ENCODE data around the gene JOSD1. TPM values are rescaled to one million over a fixed set of nuclear protein-coding genes. Genes with fewer than 3 reads are reported as not detected.

JOSD1 gene
- total RNA-seq, 4 donors from 2014 or later, result 49.4 to 76.9 (median 59.4) TPM

DNA sequence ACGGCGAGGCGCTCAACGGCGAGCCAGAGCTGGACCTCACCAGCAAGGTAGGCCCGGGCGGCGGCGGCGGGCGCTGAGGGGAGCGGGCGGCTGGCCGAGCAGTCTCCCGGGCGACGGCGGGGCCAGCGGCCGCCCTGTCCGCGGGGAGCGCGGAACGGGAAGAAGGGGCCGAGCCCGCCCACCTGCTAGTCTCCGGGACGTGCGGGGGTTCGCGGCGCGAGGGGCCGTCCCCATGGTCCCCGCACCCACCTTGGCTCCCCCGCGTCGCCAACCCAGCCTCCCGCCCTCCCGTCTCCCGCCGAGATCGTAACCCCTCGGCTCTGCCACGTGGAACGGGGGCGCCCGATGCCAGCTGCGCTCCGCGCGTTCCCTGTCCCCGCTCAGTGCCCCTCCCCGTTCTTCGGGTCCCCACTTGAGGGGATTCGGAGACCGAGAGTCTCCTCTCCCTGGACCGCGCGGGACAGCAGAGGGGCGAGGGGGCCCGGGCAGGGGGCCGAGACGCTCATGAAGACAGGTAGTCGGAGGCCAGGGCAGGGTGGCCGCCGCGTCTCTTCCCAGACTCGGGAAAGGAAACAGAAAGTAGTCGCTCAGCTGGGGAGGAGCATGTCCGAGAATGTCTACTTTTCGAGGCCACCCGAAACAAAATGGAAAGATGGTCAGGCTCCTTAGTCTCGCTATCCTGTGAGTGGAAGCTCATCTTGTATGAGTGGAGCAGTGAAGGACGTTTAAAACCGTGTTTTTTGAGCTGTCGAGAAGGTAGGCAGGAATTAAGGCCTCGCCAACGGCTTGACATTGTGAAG is 5.6 kb upstream of the JOSD1 start:
- Histone ChIP-seq H3K4me1 (peaks cover 28 to 53% (median 44%) of the 10 kb centered on the region in 4 donors), H3K27me3 (no peaks in the 10 kb centered on the region), H3K9me3 (no peaks in the 10 kb centered on the region), H3K36me3 (peaks cover 0 to 17% (median 14%) of the 10 kb centered on the region in 4 donors), H3K27ac (replicated peaks in 1 of 4) (peak overlapping the region; percentile 97 to 100 (median 98)), H3K4me3 (peak overlapping the region; percentile 82 to 100 (median 87))
- no peak for TF ChIP-seq POLR2A (IDR thresholded peaks at IDR 0.05; ENCODE audit: low read depth)
- TF ChIP-seq POLR2AphosphoS5 (IDR thresholded peaks at IDR 0.05), result peak; percentile 18 to 26
- intact Hi-C loops (cut with DNase I), result loop anchor here (2.0 kb wide), 1 partner anchor 48 kb away; the partner anchor contains the start of gene SUN2
- WGBS, result under 1% methylated on average over 18 of the region's 80 CpGs
- DNase-seq (ENCODE audit: extremely low spot score), result no peak

DNA sequence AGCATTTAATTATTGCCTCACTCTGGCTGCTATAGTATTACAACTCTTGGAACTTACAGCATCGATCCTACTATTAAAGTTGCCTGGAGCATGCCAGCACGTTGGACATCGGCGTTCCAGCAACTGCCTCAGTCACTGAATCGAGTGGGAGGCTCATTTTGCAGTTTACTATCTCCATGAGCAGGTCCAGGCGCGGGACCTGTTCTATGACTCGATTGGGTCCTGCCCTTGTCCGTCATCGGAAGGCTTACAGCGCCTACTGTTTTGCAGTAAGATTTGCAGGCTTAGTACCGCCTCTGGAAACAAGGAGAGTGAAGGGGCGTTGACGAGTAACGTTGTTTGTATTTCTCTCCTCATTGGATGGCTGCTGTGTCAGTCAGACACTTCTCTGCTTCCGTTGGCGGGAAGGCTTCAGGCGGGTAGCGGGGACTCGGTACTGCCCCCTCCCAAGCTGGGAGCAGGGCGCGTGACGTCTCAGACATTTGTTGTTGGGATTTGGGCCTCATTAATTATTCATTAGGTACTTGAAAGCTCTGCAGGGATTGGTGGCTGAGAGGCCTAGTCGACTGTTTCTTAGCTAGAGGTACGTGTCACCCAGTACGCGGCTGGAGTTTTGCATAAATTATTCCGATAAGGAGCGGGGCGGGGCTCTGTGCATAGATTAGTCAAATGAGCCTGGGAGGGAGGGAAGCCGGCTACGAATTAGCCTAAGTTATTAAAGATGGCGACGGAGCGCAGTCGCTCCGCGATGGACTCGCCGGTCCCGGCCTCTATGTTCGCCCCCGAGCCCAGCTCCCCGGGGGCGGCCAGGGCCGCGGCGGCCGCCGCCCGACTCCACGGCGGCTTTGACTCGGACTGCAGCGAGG is 4.7 kb upstream of the JOSD1 start, which contains the start of gene GTPBP1:
TSS of gene GTPBP1 (plus strand) at position 710 of the 866 bp plus-strand sequence. CDS start at position 722, 12 bp downstream.
- WGBS, result under 1% methylated on average over 31 of the region's 55 CpGs
- Histone ChIP-seq H3K4me1 (peaks cover 28 to 55% (median 45%) of the 10 kb centered on the region in 4 donors), H3K36me3 (peaks cover 0 to 12% (median 10%) of the 10 kb centered on the region in 4 donors), H3K27ac (replicated peaks in 1 of 4) (peak within 1 kb of the TSS; percentile 97 to 100 (median 98)), H3K4me3 (peak within 1 kb of the TSS; percentile 82 to 100 (median 87)), H3K27me3 (no peaks in the 10 kb centered on the region), H3K9me3 (no peaks in the 10 kb centered on the region)
- TF ChIP-seq POLR2A (IDR thresholded peaks at IDR 0.05; ENCODE audit: low read depth) (peak; percentile 91), EP300 (IDR thresholded peaks at IDR 0.05) (no peak), POLR2AphosphoS5 (IDR thresholded peaks at IDR 0.05) (peak; percentile 87 to 94)
- TF ChIP-seq, protein P1, sequence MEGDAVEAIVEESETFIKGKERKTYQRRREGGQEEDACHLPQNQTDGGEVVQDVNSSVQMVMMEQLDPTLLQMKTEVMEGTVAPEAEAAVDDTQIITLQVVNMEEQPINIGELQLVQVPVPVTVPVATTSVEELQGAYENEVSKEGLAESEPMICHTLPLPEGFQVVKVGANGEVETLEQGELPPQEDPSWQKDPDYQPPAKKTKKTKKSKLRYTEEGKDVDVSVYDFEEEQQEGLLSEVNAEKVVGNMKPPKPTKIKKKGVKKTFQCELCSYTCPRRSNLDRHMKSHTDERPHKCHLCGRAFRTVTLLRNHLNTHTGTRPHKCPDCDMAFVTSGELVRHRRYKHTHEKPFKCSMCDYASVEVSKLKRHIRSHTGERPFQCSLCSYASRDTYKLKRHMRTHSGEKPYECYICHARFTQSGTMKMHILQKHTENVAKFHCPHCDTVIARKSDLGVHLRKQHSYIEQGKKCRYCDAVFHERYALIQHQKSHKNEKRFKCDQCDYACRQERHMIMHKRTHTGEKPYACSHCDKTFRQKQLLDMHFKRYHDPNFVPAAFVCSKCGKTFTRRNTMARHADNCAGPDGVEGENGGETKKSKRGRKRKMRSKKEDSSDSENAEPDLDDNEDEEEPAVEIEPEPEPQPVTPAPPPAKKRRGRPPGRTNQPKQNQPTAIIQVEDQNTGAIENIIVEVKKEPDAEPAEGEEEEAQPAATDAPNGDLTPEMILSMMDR (IDR thresholded peaks at IDR 0.05), result peak in 2 of 3 experiments; percentile 12 to 17
- intact Hi-C loops (cut with DNase I), result loop anchor here (2.0 kb wide), 1 partner anchor 49 kb away; the partner anchor contains the start of gene SUN2
- peak; percentile 100 for DNase-seq (ENCODE audit: extremely low spot score)

GRCh38 chr22:38704654-38705234 is 4.0 kb upstream of the JOSD1 start:
- H3K4me1 ChIP-seq, result peaks cover 28 to 55% (median 47%) of the 10 kb centered on the region in 4 donors
- H3K27me3 ChIP-seq, result no peaks in the 10 kb centered on the region
- DNase-seq (ENCODE audit: extremely low spot score), result no peak
- 14% methylated on average over 10 of the region's 10 CpGs for WGBS
- peak overlapping the region; percentile 76 to 100 (median 84) for H3K27ac ChIP-seq (replicated peaks in 1 of 4)
- no peaks in the 10 kb centered on the region for H3K9me3 ChIP-seq
- peaks cover 0 to 6% (median 6%) of the 10 kb centered on the region in 4 donors for H3K36me3 ChIP-seq
- TF ChIP-seq POLR2AphosphoS5 (IDR thresholded peaks at IDR 0.05) (no peak), EP300 (IDR thresholded peaks at IDR 0.05) (no peak), POLR2A (IDR thresholded peaks at IDR 0.05; ENCODE audit: low read depth) (no peak)
- TF ChIP-seq, protein P1 (IDR thresholded peaks at IDR 0.05), result no peak
- peak overlapping the region; percentile 36 to 89 (median 46) for H3K4me3 ChIP-seq
- intact Hi-C loops (cut with DNase I), result no loop called here

DNA sequence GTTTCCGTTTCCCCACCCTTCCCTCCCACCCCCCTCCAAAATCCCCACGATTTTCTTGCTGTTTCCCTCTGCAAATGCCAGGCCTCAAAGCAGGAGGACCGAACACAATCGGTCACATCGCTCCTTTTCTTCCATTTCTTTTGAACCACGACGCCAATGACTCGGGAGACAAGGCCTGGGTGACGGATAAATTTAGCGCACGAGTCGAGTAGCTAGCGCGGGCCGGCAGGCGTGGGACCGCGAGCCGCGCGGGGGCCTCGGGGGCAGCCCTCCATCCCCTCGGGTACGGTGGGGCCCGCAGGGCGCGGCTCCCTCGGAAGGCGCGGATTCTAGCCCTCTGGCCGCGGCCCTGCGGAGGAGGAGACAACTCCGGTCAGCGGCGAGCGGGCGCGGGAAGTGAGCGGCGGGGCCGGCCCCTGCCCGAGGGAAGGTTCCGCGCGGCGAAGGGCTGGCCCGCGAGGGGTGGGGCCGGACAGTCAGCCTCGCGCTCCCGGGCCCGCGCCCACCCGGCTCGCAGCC is 414 bp downstream of the JOSD1 start:
- TF ChIP-seq, protein P1 (IDR thresholded peaks at IDR 0.05), result no peak
- TF ChIP-seq POLR2AphosphoS5 (IDR thresholded peaks at IDR 0.05) (peak in 1 of 2 donors; percentile 4), POLR2A (IDR thresholded peaks at IDR 0.05; ENCODE audit: low read depth) (no peak), EP300 (IDR thresholded peaks at IDR 0.05) (no peak)
- Histone ChIP-seq H3K27ac (replicated peaks in 1 of 4) (peak overlapping the region; percentile 96 to 99 (median 98)), H3K4me3 (peak overlapping the region; percentile 71 to 95 (median 84)), H3K27me3 (no peaks in the 10 kb centered on the region), H3K36me3 (no peaks in the 10 kb centered on the region), H3K4me1 (peaks cover 49 to 67% (median 61%) of the 10 kb centered on the region in 4 donors), H3K9me3 (no peaks in the 10 kb centered on the region)
- WGBS, result 0% methylated on average over 28 of the region's 57 CpGs
- DNase-seq (ENCODE audit: extremely low spot score), result peak; percentile 92
- intact Hi-C loops (cut with DNase I), result no loop called here

Measured in esophagus muscularis mucosa (tissue), 4 donors.